Measurements from ENCODE around the gene PWP2.

DNA sequence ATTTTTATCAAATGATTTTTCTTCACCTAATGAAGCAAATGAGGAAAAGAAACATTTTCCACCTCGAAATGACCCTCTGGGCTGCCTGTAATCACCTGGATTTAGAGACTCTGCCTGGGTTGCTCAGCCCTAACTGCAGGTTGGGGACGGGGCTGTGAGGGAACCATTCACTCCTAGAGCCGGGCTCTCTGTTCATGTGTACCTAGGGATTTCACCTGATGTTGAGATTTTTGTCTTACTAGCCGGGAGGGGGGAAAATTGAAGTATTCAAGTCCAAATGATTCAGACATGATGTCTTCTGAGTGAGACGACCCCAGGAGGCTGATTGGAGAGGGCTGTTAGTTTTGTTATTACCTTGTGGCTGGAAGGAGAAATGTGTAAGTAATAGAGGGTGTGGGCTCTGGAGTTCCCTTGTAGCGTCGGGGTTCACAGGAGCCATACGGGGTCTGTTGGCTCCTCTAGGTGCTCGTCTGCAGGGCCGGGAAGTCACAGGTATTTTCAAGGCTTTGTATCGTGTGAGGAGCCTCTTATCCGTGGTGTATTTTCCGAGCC lies 42.3 kb upstream of the PWP2 start:
- TF ChIP-seq, protein P1, sequence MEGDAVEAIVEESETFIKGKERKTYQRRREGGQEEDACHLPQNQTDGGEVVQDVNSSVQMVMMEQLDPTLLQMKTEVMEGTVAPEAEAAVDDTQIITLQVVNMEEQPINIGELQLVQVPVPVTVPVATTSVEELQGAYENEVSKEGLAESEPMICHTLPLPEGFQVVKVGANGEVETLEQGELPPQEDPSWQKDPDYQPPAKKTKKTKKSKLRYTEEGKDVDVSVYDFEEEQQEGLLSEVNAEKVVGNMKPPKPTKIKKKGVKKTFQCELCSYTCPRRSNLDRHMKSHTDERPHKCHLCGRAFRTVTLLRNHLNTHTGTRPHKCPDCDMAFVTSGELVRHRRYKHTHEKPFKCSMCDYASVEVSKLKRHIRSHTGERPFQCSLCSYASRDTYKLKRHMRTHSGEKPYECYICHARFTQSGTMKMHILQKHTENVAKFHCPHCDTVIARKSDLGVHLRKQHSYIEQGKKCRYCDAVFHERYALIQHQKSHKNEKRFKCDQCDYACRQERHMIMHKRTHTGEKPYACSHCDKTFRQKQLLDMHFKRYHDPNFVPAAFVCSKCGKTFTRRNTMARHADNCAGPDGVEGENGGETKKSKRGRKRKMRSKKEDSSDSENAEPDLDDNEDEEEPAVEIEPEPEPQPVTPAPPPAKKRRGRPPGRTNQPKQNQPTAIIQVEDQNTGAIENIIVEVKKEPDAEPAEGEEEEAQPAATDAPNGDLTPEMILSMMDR (IDR thresholded peaks at IDR 0.05), result no peak
- TF ChIP-seq POLR2AphosphoS5 (IDR thresholded peaks at IDR 0.05) (no peak), POLR2A (IDR thresholded peaks at IDR 0.05) (no peak), EP300 (IDR thresholded peaks at IDR 0.05) (no peak)
